Measurements from ENCODE around the gene NPSR1. TPM values are rescaled to one million over a fixed set of nuclear protein-coding genes. Genes with fewer than 3 reads are reported as not detected.

The NPSR1 gene
- total RNA-seq, 1 donor from 2014 or later = not detected

GRCh38 chr7:34673066-34673465 is 15.0 kb downstream of the NPSR1 start:
- Mint-ChIP-seq H3K4me1 (no peaks in the 10 kb centered on the region), H3K36me3 (ENCODE audit: low read depth) (no peaks in the 10 kb centered on the region), H3K27me3 (no peaks in the 10 kb centered on the region), H3K27ac (no peak overlapping the region), H3K9me3 (no peaks in the 10 kb centered on the region), H3K4me3 (no peak overlapping the region)
- intact Hi-C loops (cut with micrococcal nuclease) = no loop called here
- no peak for DNase-seq

- Mint-ChIP-seq H3K27ac (no peak overlapping the region), H3K4me3 (no peak overlapping the region), H3K27me3 (no peaks in the 10 kb centered on the region), H3K36me3 (ENCODE audit: low read depth) (no peaks in the 10 kb centered on the region), H3K4me1 (no peaks in the 10 kb centered on the region), H3K9me3 (no peaks in the 10 kb centered on the region)
- peak; percentile 67 for DNase-seq
- intact Hi-C loops (cut with micrococcal nuclease) = loop anchor here (5.0 kb wide), 1 partner anchor 846 kb away; no protein-coding TSS in a partner anchor
These were observed 17.8 kb downstream of the NPSR1 start for GRCh38 chr7:34675749-34676374.

GRCh38 chr7:34677491-34677890 is 19.5 kb downstream of the NPSR1 start:
- intact Hi-C loops (cut with micrococcal nuclease) = loop anchor here (5.0 kb wide), 1 partner anchor 845 kb away; no protein-coding TSS in a partner anchor
- H3K36me3 Mint-ChIP-seq (ENCODE audit: low read depth) = no peaks in the 10 kb centered on the region
- no peak for DNase-seq
- no peaks in the 10 kb centered on the region for H3K4me1 Mint-ChIP-seq
- no peak overlapping the region for H3K27ac Mint-ChIP-seq
- H3K27me3 Mint-ChIP-seq = no peaks in the 10 kb centered on the region
- H3K4me3 Mint-ChIP-seq = no peak overlapping the region
- H3K9me3 Mint-ChIP-seq = no peaks in the 10 kb centered on the region

GRCh38 chr7:34687529-34687928 is 29.5 kb downstream of the NPSR1 start:
- H3K27ac Mint-ChIP-seq = no peak overlapping the region
- H3K9me3 Mint-ChIP-seq = no peaks in the 10 kb centered on the region
- H3K27me3 Mint-ChIP-seq = no peaks in the 10 kb centered on the region
- no peaks in the 10 kb centered on the region for H3K36me3 Mint-ChIP-seq (ENCODE audit: low read depth)
- no peak for DNase-seq
- intact Hi-C loops (cut with micrococcal nuclease) = no loop called here
- H3K4me3 Mint-ChIP-seq = no peak overlapping the region
- no peaks in the 10 kb centered on the region for H3K4me1 Mint-ChIP-seq

GRCh38 chr7:34696415-34696814 is 38.4 kb downstream of the NPSR1 start:
- Mint-ChIP-seq H3K4me1 (no peaks in the 10 kb centered on the region), H3K36me3 (ENCODE audit: low read depth) (no peaks in the 10 kb centered on the region), H3K27me3 (no peaks in the 10 kb centered on the region), H3K4me3 (no peak overlapping the region), H3K9me3 (peaks cover 6% of the 10 kb centered on the region), H3K27ac (no peak overlapping the region)
- no peak for DNase-seq
- intact Hi-C loops (cut with micrococcal nuclease) = no loop called here

GRCh38 chr7:34709771-34710170 is 51.8 kb downstream of the NPSR1 start:
- no peaks in the 10 kb centered on the region for H3K4me1 Mint-ChIP-seq
- H3K4me3 Mint-ChIP-seq = no peak overlapping the region
- H3K27ac Mint-ChIP-seq = no peak overlapping the region
- no peaks in the 10 kb centered on the region for H3K27me3 Mint-ChIP-seq
- H3K9me3 Mint-ChIP-seq = no peaks in the 10 kb centered on the region
- DNase-seq = no peak
- intact Hi-C loops (cut with micrococcal nuclease) = no loop called here
- H3K36me3 Mint-ChIP-seq (ENCODE audit: low read depth) = no peaks in the 10 kb centered on the region

- Mint-ChIP-seq H3K27ac (no peak overlapping the region), H3K27me3 (no peaks in the 10 kb centered on the region)
These were observed 60.8 kb downstream of the NPSR1 start for GRCh38 chr7:34718867-34719266.

GRCh38 chr7:34719636-34720035 is 61.6 kb downstream of the NPSR1 start:
- peaks cover 6% of the 10 kb centered on the region for H3K9me3 Mint-ChIP-seq
- H3K36me3 Mint-ChIP-seq (ENCODE audit: low read depth) = no peaks in the 10 kb centered on the region
- intact Hi-C loops (cut with micrococcal nuclease) = no loop called here
- peaks cover 11% of the 10 kb centered on the region for H3K4me1 Mint-ChIP-seq
- no peak for DNase-seq
- H3K27ac Mint-ChIP-seq = no peak overlapping the region
- H3K27me3 Mint-ChIP-seq = no peaks in the 10 kb centered on the region
- no peak overlapping the region for H3K4me3 Mint-ChIP-seq

More at GRCh38 chr7:34718867-34719266, 60.8 kb downstream of the NPSR1 start:
- Mint-ChIP-seq H3K4me1 (peaks cover 7% of the 10 kb centered on the region), H3K4me3 (no peak overlapping the region), H3K9me3 (peaks cover 6% of the 10 kb centered on the region), H3K36me3 (ENCODE audit: low read depth) (no peaks in the 10 kb centered on the region)
- intact Hi-C loops (cut with micrococcal nuclease) = no loop called here
- no peak for DNase-seq

GRCh38 chr7:34720289-34720688 is 62.3 kb downstream of the NPSR1 start:
- Mint-ChIP-seq H3K27ac (no peak overlapping the region), H3K9me3 (peaks cover 6% of the 10 kb centered on the region), H3K4me3 (no peak overlapping the region), H3K4me1 (peaks cover 11% of the 10 kb centered on the region), H3K36me3 (ENCODE audit: low read depth) (no peaks in the 10 kb centered on the region), H3K27me3 (no peaks in the 10 kb centered on the region)
- intact Hi-C loops (cut with micrococcal nuclease) = no loop called here
- DNase-seq = no peak

- H3K36me3 Mint-ChIP-seq (ENCODE audit: low read depth) = no peaks in the 10 kb centered on the region
- peaks cover 11% of the 10 kb centered on the region for H3K4me1 Mint-ChIP-seq
- intact Hi-C loops (cut with micrococcal nuclease) = no loop called here
- DNase-seq = no peak
- no peaks in the 10 kb centered on the region for H3K27me3 Mint-ChIP-seq
- no peaks in the 10 kb centered on the region for H3K9me3 Mint-ChIP-seq
- no peak overlapping the region for H3K27ac Mint-ChIP-seq
- H3K4me3 Mint-ChIP-seq = no peak overlapping the region
These were observed 65.3 kb downstream of the NPSR1 start for GRCh38 chr7:34723338-34723737.

- no peaks in the 10 kb centered on the region for H3K27me3 Mint-ChIP-seq
- intact Hi-C loops (cut with micrococcal nuclease) = no loop called here
- no peak for DNase-seq
- H3K4me3 Mint-ChIP-seq = no peak overlapping the region
- no peak overlapping the region for H3K27ac Mint-ChIP-seq
- H3K4me1 Mint-ChIP-seq = peaks cover 5% of the 10 kb centered on the region
- H3K36me3 Mint-ChIP-seq (ENCODE audit: low read depth) = no peaks in the 10 kb centered on the region
- no peaks in the 10 kb centered on the region for H3K9me3 Mint-ChIP-seq
These were observed 66.0 kb downstream of the NPSR1 start for GRCh38 chr7:34723866-34724490.

GRCh38 chr7:34726221-34726620 is 68.2 kb downstream of the NPSR1 start:
- H3K27ac Mint-ChIP-seq = no peak overlapping the region
- peaks cover 4% of the 10 kb centered on the region for H3K4me1 Mint-ChIP-seq
- H3K36me3 Mint-ChIP-seq (ENCODE audit: low read depth) = no peaks in the 10 kb centered on the region
- no peak overlapping the region for H3K4me3 Mint-ChIP-seq
- no peaks in the 10 kb centered on the region for H3K27me3 Mint-ChIP-seq
- intact Hi-C loops (cut with micrococcal nuclease) = no loop called here
- no peaks in the 10 kb centered on the region for H3K9me3 Mint-ChIP-seq
- peak; percentile 9 for DNase-seq

GRCh38 chr7:34727464-34727995 is 69.5 kb downstream of the NPSR1 start:
- H3K9me3 Mint-ChIP-seq = no peaks in the 10 kb centered on the region
- H3K27me3 Mint-ChIP-seq = no peaks in the 10 kb centered on the region
- intact Hi-C loops (cut with micrococcal nuclease) = no loop called here
- H3K4me1 Mint-ChIP-seq = peaks cover 4% of the 10 kb centered on the region
- no peak overlapping the region for H3K4me3 Mint-ChIP-seq
- H3K36me3 Mint-ChIP-seq (ENCODE audit: low read depth) = no peaks in the 10 kb centered on the region
- DNase-seq = peak; percentile 9
- H3K27ac Mint-ChIP-seq = no peak overlapping the region

GRCh38 chr7:34728156-34728555 is 70.1 kb downstream of the NPSR1 start:
- peaks cover 4% of the 10 kb centered on the region for H3K4me1 Mint-ChIP-seq
- H3K9me3 Mint-ChIP-seq = no peaks in the 10 kb centered on the region
- no peaks in the 10 kb centered on the region for H3K36me3 Mint-ChIP-seq (ENCODE audit: low read depth)
- intact Hi-C loops (cut with micrococcal nuclease) = no loop called here
- H3K27me3 Mint-ChIP-seq = no peaks in the 10 kb centered on the region
- peak; percentile 34 for DNase-seq
- H3K27ac Mint-ChIP-seq = no peak overlapping the region
- H3K4me3 Mint-ChIP-seq = no peak overlapping the region
